Vagina (tissue), 2 donors: Measurements from ENCODE around the gene MBNL3. TPM values are rescaled to one million over a fixed set of nuclear protein-coding genes. Genes with fewer than 3 reads are reported as not detected.

ENCODE experiments used
- DNase-seq, 2 donors: peaks; one replicate each; pipeline ENCODE4 v3.0.0-alpha.2; 2017; ENCODE audit errors: extremely low spot score in 2 of 2
- H3K27ac ChIP-seq: fragments of 200-600 bp; sonication (generic); one replicate; pipeline ENCODE4 v1.5.1; 2019
- H3K27me3 ChIP-seq: fragments of 200-600 bp; sonication (generic); one replicate; pipeline ENCODE4 v1.5.1; 2019
- H3K36me3 ChIP-seq, 2 donors: fragments of 200-600 bp; sonication (generic); one replicate each; pipeline ENCODE4 v1.5.1; 2017 to 2019
- H3K4me1 ChIP-seq: fragments of 200-600 bp; sonication (generic); one replicate; pipeline ENCODE4 v1.5.1; 2019
- H3K4me3 ChIP-seq, 2 donors: fragments of 200-600 bp; sonication (generic); 1 replicate in 1 of 2; 2 replicates in 1 of 2; pipeline ENCODE4 v1.5.1; 2016 to 2019
- H3K9me3 ChIP-seq: fragments of 200-600 bp; sonication (generic); one replicate; pipeline ENCODE4 v1.5.1; 2019
- CTCF ChIP-seq, 3 experiments: fragments of 450-650 bp in 2 of 3; fragments of 200-600 bp in 1 of 3; sonication (generic) in 1 of 3; IDR thresholded peaks; one replicate each; pipeline ENCODE4 v1.5.1; 2017 to 2019; ENCODE audit warnings: antibody characterized with exemption in 3 of 3, mild to moderate bottlenecking in 2 of 3, moderate library complexity in 2 of 3
- POLR2A ChIP-seq, 2 donors: fragments of 450-650 bp; IDR thresholded peaks; one replicate each; pipeline ENCODE4 v1.6.1; 2017; ENCODE audit warnings: antibody characterized with exemption in 2 of 2, mild to moderate bottlenecking in 2 of 2, moderate library complexity in 2 of 2
- POLR2AphosphoS5 ChIP-seq, 2 donors: sonication (generic); formaldehyde crosslinking; IDR thresholded peaks; one replicate each; pipeline ENCODE4 v1.9.0; 2017; ENCODE audit warnings: antibody characterized with exemption in 2 of 2, mild to moderate bottlenecking in 2 of 2, low read depth in 1 of 2; ENCODE audit not compliant: insufficient read depth in 1 of 2
- intact Hi-C: fragments of 100-400 bp; cut with DNase I; formaldehyde crosslinking; loops from one replicate; pipeline ENCODE4 v1.15.1; 2023
- total RNA-seq: library from RNA; depleted of rRNA; stranded (reverse); fragments of >200 nt; gene quantifications from one replicate; pipeline ENCODE4 v1.2.3, GENCODE V29; 2016

MBNL3 gene
- total RNA-seq, 1 donor from 2014 or later = 10.1 TPM

DNA sequence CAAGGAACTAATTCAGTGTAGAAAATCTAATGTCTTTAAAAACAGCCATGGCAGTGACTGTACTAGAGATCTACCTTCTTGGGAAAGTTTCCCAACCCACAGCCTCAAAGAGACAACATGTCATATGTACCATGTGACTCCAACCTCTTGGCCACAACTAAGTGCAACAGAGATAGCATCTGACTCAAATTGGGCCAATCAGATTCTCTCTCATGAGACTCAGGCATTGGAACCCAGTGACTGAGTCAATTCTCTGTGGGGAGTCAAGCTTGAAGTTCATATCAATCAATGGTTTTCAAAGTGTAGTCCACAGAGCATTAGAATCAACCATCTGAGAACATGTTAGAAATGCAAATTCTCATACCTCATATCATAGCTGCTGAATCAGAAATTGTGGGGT, 123.3 kb downstream of the MBNL3 start:
- DNase-seq = no peak
- H3K27me3 ChIP-seq = no peaks in the 10 kb centered on the region

GRCh38 chrX:132364313-132364712, 124.5 kb downstream of the MBNL3 start:
- Histone ChIP-seq H3K4me1 (no peaks in the 10 kb centered on the region), H3K36me3 (no peaks in the 10 kb centered on the region), H3K4me3 (no peak overlapping the region), H3K9me3 (no peaks in the 10 kb centered on the region), H3K27me3 (no peaks in the 10 kb centered on the region), H3K27ac (no peak overlapping the region)
- TF ChIP-seq POLR2AphosphoS5 (IDR thresholded peaks at IDR 0.05; ENCODE audit: insufficient read depth in 1 of 2, low read depth in 1 of 2) (no peak), CTCF (IDR thresholded peaks at IDR 0.05) (no peak), POLR2A (IDR thresholded peaks at IDR 0.05) (no peak)
- intact Hi-C loops = no loop called here
- no peak for DNase-seq

More for the DNA sequence above, 123.3 kb downstream of the MBNL3 start:
- Histone ChIP-seq H3K4me1 (no peaks in the 10 kb centered on the region), H3K9me3 (no peaks in the 10 kb centered on the region), H3K4me3 (no peak overlapping the region), H3K27ac (no peak overlapping the region), H3K36me3 (no peaks in the 10 kb centered on the region)
- no peak for TF ChIP-seq POLR2AphosphoS5 (IDR thresholded peaks at IDR 0.05; ENCODE audit: insufficient read depth in 1 of 2, low read depth in 1 of 2)
- TF ChIP-seq CTCF (IDR thresholded peaks at IDR 0.05) = no peak
- TF ChIP-seq POLR2A (IDR thresholded peaks at IDR 0.05) = no peak
- intact Hi-C loops = no loop called here

GRCh38 chrX:132353430-132353829, 135.4 kb downstream of the MBNL3 start:
- no peaks in the 10 kb centered on the region for H3K4me1 ChIP-seq
- TF ChIP-seq POLR2AphosphoS5 (IDR thresholded peaks at IDR 0.05; ENCODE audit: insufficient read depth in 1 of 2, low read depth in 1 of 2) (no peak), POLR2A (IDR thresholded peaks at IDR 0.05) (no peak), CTCF (IDR thresholded peaks at IDR 0.05) (no peak)
- no peaks in the 10 kb centered on the region for H3K27me3 ChIP-seq
- H3K27ac ChIP-seq = no peak overlapping the region
- H3K4me3 ChIP-seq = no peak overlapping the region
- intact Hi-C loops = no loop called here
- DNase-seq = no peak
- H3K9me3 ChIP-seq = no peaks in the 10 kb centered on the region
- no peaks in the 10 kb centered on the region for H3K36me3 ChIP-seq

GRCh38 chrX:132336172-132336571, 152.7 kb downstream of the MBNL3 start:
- TF ChIP-seq POLR2AphosphoS5 (IDR thresholded peaks at IDR 0.05; ENCODE audit: insufficient read depth in 1 of 2, low read depth in 1 of 2) (no peak), CTCF (IDR thresholded peaks at IDR 0.05) (no peak), POLR2A (IDR thresholded peaks at IDR 0.05) (no peak)
- H3K36me3 ChIP-seq = no peaks in the 10 kb centered on the region
- H3K27ac ChIP-seq = no peak overlapping the region
- no peaks in the 10 kb centered on the region for H3K9me3 ChIP-seq
- no peaks in the 10 kb centered on the region for H3K27me3 ChIP-seq
- no peak for DNase-seq
- no peak overlapping the region for H3K4me3 ChIP-seq
- no peaks in the 10 kb centered on the region for H3K4me1 ChIP-seq
- intact Hi-C loops = no loop called here

DNA sequence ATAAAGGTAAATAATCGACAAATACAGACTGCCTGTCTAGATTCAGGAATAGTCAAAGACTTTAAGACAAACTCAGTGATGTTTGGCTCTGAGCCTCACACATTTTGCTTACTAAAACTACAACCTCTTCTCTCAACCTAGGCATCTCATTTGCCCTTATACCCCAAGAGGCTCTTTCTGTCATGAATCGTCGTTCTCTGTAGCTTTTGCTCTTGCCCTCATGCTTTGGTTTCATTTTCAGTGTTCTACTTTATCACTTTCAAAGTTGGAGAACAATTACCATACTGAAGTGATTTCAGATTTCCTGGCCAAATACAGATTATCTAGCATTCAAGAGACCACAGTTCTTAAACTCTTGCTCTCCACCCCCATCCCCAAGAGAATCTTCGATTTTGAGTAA, 155.5 kb downstream of the MBNL3 start:
- Histone ChIP-seq H3K27ac (no peak overlapping the region), H3K36me3 (no peaks in the 10 kb centered on the region), H3K4me1 (no peaks in the 10 kb centered on the region), H3K9me3 (no peaks in the 10 kb centered on the region), H3K27me3 (no peaks in the 10 kb centered on the region), H3K4me3 (no peak overlapping the region)
- no peak for TF ChIP-seq CTCF (IDR thresholded peaks at IDR 0.05)
- no peak for TF ChIP-seq POLR2AphosphoS5 (IDR thresholded peaks at IDR 0.05; ENCODE audit: insufficient read depth in 1 of 2, low read depth in 1 of 2)
- no peak for TF ChIP-seq POLR2A (IDR thresholded peaks at IDR 0.05)
- DNase-seq = no peak
- intact Hi-C loops = no loop called here
